M059J (cell line): ENCODE results near the gene VMO1. TPM values are rescaled to one million over a fixed set of nuclear protein-coding genes. Genes with fewer than 3 reads are reported as not detected.

Experiments used
- DNase-seq: peaks from one replicate; pipeline ENCODE4 v3.0.0-alpha.2; 2012; ENCODE audit warnings: low read depth
- total RNA-seq: library from RNA; depleted of rRNA; stranded (reverse); fragments of >200 nt; shearing (Covaris generic); gene quantifications from 2 replicates; pipeline ENCODE4 v1.2.3, GENCODE V29; 2014

The VMO1 gene
- total RNA-seq, 1 experiment from 2014 or later = 0.34 TPM

- no peak for DNase-seq
These were observed 21.6 kb downstream of the VMO1 start for GRCh38 chr17:4764595-4764994.

- no peak for DNase-seq
These were observed 26.4 kb downstream of the VMO1 start for GRCh38 chr17:4759776-4760236.

- no peak for DNase-seq
These were observed 32.8 kb downstream of the VMO1 start for GRCh38 chr17:4753392-4753791.

GRCh38 chr17:4751932-4752331 is 34.2 kb downstream of the VMO1 start:
- no peak for DNase-seq

GRCh38 chr17:4750606-4751005 is 35.6 kb downstream of the VMO1 start:
- no peak for DNase-seq

GRCh38 chr17:4748686-4749085 is 37.5 kb downstream of the VMO1 start:
- no peak for DNase-seq

GRCh38 chr17:4747847-4748246 is 38.3 kb downstream of the VMO1 start:
- DNase-seq = peak; percentile 11

- no peak for DNase-seq
These were observed 40.9 kb downstream of the VMO1 start for GRCh38 chr17:4744999-4745969.

- DNase-seq = no peak
These were observed 42.3 kb downstream of the VMO1 start for GRCh38 chr17:4743898-4744297.

GRCh38 chr17:4743216-4743615 is 42.9 kb downstream of the VMO1 start:
- no peak for DNase-seq

- DNase-seq = peak; percentile 11
These were observed 43.5 kb downstream of the VMO1 start for GRCh38 chr17:4742629-4743028.

- no peak for DNase-seq
These were observed 44.0 kb downstream of the VMO1 start for GRCh38 chr17:4742133-4742532.

GRCh38 chr17:4741544-4741943 is 44.6 kb downstream of the VMO1 start:
- DNase-seq = no peak

GRCh38 chr17:4740584-4740983 is 45.6 kb downstream of the VMO1 start:
- no peak for DNase-seq

GRCh38 chr17:4740025-4740351 is 46.2 kb downstream of the VMO1 start:
- DNase-seq = no peak

GRCh38 chr17:4739122-4740024 is 46.8 kb downstream of the VMO1 start, which contains the start of the genes CXCL16 and ZMYND15:
TSS of gene CXCL16 (minus strand) at chr17:4739928. CDS start at chr17:4739339, 589 bp downstream.
TSS of gene ZMYND15 (plus strand) at chr17:4739833. CDS start at chr17:4740549, 716 bp downstream.
- peak; percentile 36 for DNase-seq

GRCh38 chr17:4738136-4739121 is 47.7 kb downstream of the VMO1 start:
- DNase-seq = no peak

- DNase-seq = no peak
These were observed 50.1 kb downstream of the VMO1 start for GRCh38 chr17:4735876-4736651.
